Liver (tissue), 3 donors: ENCODE data around the gene SLC6A12.

Experiments used
- FOXA1 ChIP-seq: IDR thresholded peaks from 2 replicates; pipeline ENCODE4 v1.6.1; 2016; ENCODE audit warnings: antibody characterized with exemption
- FOXA2 ChIP-seq: IDR thresholded peaks from 2 replicates; pipeline ENCODE4 v1.6.1; 2016; ENCODE audit warnings: antibody characterized with exemption
- GABPA ChIP-seq, 2 donors: IDR thresholded peaks in 1 of 2; conservative IDR thresholded peaks in 1 of 2; 2 replicates each; pipeline ENCODE4 v1.6.1; 2016; ENCODE audit warnings: antibody characterized with exemption in 2 of 2, mild to moderate bottlenecking in 1 of 2, moderate library complexity in 1 of 2
- HNF4A ChIP-seq, 2 donors: conservative IDR thresholded peaks; 2 replicates each; pipeline ENCODE4 v1.6.1; 2016; ENCODE audit warnings: antibody characterized with exemption in 2 of 2, mild to moderate bottlenecking in 2 of 2
- JUND ChIP-seq, 2 donors: IDR thresholded peaks; 2 replicates each; pipeline ENCODE4 v1.6.1; 2016; ENCODE audit warnings: antibody characterized with exemption in 2 of 2
- RAD21 ChIP-seq, 2 donors: IDR thresholded peaks; 2 replicates each; pipeline ENCODE4 v1.6.1; 2016; ENCODE audit warnings: antibody characterized with exemption in 2 of 2, mild to moderate bottlenecking in 2 of 2
- RXRA ChIP-seq, 2 donors: IDR thresholded peaks; 2 replicates each; pipeline ENCODE4 v1.6.1; 2017 to 2018; ENCODE audit warnings: antibody characterized with exemption in 2 of 2, mild to moderate bottlenecking in 1 of 2
- SP1 ChIP-seq: IDR thresholded peaks from 2 replicates; pipeline ENCODE4 v1.6.1; 2018; ENCODE audit warnings: antibody characterized with exemption, mild to moderate bottlenecking
- TAF1 ChIP-seq: conservative IDR thresholded peaks from 2 replicates; pipeline ENCODE4 v1.6.1; 2016; ENCODE audit warnings: antibody characterized with exemption, mild to moderate bottlenecking
- TF ChIP-seq, protein P1 (sequence below): IDR thresholded peaks from 2 replicates; pipeline ENCODE4 v1.6.1; 2016; ENCODE audit warnings: antibody characterized with exemption, mild to moderate bottlenecking
- TF ChIP-seq, protein P2 (sequence below): fragments of 150-350 bp; IDR thresholded peaks from 2 replicates; pipeline ENCODE4 v1.5.1; 2017; ENCODE audit warnings: improper control_type of control experiment, low read depth, low read length; ENCODE audit not compliant: missing input control
- TF ChIP-seq, protein P3 (sequence below): IDR thresholded peaks from 2 replicates; pipeline ENCODE4 v1.6.1; 2016; ENCODE audit warnings: antibody characterized with exemption
- TF ChIP-seq, protein P4 (sequence below): IDR thresholded peaks from 2 replicates; pipeline ENCODE4 v1.6.1; 2016; ENCODE audit warnings: antibody characterized with exemption
- donor health status: healthy.
- donor health status: healthy.

DNA sequence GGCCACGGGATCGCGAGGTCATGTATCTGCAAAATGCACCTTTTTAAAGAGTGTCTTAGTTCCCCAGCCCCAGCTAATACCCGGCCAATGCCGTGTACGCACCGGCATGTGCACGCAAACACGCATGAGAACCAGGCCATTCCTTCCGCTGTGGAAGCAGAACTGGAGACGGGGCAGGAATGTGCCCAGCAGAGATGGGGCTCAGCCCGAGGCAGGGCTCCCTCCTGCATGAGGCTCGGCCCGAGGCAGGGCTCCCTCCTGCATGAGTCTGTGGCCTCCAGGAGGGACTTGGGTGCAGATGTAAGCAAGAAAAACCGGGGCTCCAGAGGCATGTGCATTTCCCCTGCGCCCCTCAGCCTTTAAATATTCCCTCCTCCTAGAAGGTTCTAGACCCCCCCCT, 38.2 kb downstream of the SLC6A12 start:
- no peak for TF ChIP-seq RXRA (IDR thresholded peaks at IDR 0.05)
- TF ChIP-seq, protein P1, sequence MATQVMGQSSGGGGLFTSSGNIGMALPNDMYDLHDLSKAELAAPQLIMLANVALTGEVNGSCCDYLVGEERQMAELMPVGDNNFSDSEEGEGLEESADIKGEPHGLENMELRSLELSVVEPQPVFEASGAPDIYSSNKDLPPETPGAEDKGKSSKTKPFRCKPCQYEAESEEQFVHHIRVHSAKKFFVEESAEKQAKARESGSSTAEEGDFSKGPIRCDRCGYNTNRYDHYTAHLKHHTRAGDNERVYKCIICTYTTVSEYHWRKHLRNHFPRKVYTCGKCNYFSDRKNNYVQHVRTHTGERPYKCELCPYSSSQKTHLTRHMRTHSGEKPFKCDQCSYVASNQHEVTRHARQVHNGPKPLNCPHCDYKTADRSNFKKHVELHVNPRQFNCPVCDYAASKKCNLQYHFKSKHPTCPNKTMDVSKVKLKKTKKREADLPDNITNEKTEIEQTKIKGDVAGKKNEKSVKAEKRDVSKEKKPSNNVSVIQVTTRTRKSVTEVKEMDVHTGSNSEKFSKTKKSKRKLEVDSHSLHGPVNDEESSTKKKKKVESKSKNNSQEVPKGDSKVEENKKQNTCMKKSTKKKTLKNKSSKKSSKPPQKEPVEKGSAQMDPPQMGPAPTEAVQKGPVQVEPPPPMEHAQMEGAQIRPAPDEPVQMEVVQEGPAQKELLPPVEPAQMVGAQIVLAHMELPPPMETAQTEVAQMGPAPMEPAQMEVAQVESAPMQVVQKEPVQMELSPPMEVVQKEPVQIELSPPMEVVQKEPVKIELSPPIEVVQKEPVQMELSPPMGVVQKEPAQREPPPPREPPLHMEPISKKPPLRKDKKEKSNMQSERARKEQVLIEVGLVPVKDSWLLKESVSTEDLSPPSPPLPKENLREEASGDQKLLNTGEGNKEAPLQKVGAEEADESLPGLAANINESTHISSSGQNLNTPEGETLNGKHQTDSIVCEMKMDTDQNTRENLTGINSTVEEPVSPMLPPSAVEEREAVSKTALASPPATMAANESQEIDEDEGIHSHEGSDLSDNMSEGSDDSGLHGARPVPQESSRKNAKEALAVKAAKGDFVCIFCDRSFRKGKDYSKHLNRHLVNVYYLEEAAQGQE: no peak
- no peak for TF ChIP-seq TAF1
- TF ChIP-seq, protein P2, sequence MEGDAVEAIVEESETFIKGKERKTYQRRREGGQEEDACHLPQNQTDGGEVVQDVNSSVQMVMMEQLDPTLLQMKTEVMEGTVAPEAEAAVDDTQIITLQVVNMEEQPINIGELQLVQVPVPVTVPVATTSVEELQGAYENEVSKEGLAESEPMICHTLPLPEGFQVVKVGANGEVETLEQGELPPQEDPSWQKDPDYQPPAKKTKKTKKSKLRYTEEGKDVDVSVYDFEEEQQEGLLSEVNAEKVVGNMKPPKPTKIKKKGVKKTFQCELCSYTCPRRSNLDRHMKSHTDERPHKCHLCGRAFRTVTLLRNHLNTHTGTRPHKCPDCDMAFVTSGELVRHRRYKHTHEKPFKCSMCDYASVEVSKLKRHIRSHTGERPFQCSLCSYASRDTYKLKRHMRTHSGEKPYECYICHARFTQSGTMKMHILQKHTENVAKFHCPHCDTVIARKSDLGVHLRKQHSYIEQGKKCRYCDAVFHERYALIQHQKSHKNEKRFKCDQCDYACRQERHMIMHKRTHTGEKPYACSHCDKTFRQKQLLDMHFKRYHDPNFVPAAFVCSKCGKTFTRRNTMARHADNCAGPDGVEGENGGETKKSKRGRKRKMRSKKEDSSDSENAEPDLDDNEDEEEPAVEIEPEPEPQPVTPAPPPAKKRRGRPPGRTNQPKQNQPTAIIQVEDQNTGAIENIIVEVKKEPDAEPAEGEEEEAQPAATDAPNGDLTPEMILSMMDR: no peak
- TF ChIP-seq, protein P3, sequence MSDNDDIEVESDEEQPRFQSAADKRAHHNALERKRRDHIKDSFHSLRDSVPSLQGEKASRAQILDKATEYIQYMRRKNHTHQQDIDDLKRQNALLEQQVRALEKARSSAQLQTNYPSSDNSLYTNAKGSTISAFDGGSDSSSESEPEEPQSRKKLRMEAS: no peak
- TF ChIP-seq FOXA1: no peak
- TF ChIP-seq RAD21 (IDR thresholded peaks at IDR 0.05): no peak
- no peak for TF ChIP-seq FOXA2
- TF ChIP-seq, protein P4, sequence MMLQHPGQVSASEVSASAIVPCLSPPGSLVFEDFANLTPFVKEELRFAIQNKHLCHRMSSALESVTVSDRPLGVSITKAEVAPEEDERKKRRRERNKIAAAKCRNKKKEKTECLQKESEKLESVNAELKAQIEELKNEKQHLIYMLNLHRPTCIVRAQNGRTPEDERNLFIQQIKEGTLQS: no peak
- TF ChIP-seq GABPA (IDR thresholded peaks at IDR 0.05 in 1 of 2, conservative IDR thresholded peaks at IDR 0.05 in 1 of 2): no peak
- TF ChIP-seq SP1: no peak
- no peak for TF ChIP-seq JUND (IDR thresholded peaks at IDR 0.05)
- TF ChIP-seq HNF4A (conservative IDR thresholded peaks at IDR 0.05): no peak
